ENCODE results near the gene CEBPE.

CEBPE gene

DNA sequence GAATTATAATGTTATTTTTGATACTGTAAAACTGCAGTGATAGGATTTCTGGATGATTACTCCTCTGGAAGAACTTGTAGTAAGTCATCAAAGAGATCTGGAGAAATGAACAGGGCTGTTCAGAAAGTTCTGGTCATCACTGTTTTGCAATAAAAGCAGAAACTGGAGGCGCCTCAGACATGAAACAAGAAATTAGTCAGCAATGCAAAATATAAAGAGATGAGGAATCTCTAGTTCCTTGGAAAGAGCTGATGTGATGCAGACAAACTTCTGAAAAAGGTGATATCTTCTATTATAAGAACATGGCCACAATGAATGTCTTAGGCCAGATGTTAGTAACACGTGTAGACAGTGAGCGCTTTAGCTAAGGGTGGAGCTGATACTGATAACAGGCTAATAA lies 33.6 kb downstream of the CEBPE start:
- no peak overlapping the region for H3K56ac ChIP-seq (ENCODE audit: low read length)
- DNase-seq, result no peak
- H4K8ac ChIP-seq (ENCODE audit: low read depth, low read length), result no peak overlapping the region
- H3K23ac ChIP-seq (ENCODE audit: low read length), result no peak overlapping the region
- no peak overlapping the region for H2AK5ac ChIP-seq (ENCODE audit: low read length)
- no peak overlapping the region for H4K5ac ChIP-seq (ENCODE audit: low read length)
- H2BK5ac ChIP-seq (ENCODE audit: low read length), result no peak overlapping the region
- H3K4me3 ChIP-seq (ENCODE audit: low read length), result no peak overlapping the region
- no peak overlapping the region for H2BK15ac ChIP-seq (replicated peaks; ENCODE audit: low read depth)
- H3K27me3 ChIP-seq (ENCODE audit: insufficient read depth, low read length, poor library complexity), result no peaks in the 10 kb centered on the region
- no peak overlapping the region for H3K9ac ChIP-seq (ENCODE audit: low read length)
- H3K27ac ChIP-seq (ENCODE audit: low read depth, low read length), result no peak overlapping the region
- peaks cover 3% of the 10 kb centered on the region for H3K79me1 ChIP-seq (ENCODE audit: low read length)
- no peak overlapping the region for H3K4ac ChIP-seq (ENCODE audit: low read depth, low read length)
- H3K4me2 ChIP-seq (ENCODE audit: low read length), result no peak overlapping the region
- no peaks in the 10 kb centered on the region for H3K4me1 ChIP-seq (ENCODE audit: control insufficient read depth, low read depth, low read length)
- H2BK120ac ChIP-seq (ENCODE audit: low read depth, low read length), result no peak overlapping the region
- peaks cover 14% of the 10 kb centered on the region for H3K36me3 ChIP-seq (ENCODE audit: control insufficient read depth, insufficient read depth, low read length)
- H3K79me2 ChIP-seq (ENCODE audit: control insufficient read depth, insufficient read depth, low read length), result peaks cover 4% of the 10 kb centered on the region
- WGBS (ENCODE audit: extremely low coverage, insufficient coverage, low lambda C conversion rate), result no CpG with 5 or more reads among the region's 3 CpGs
- no peak overlapping the region for H3K18ac ChIP-seq (ENCODE audit: low read length)

- Histone ChIP-seq H2BK5ac (ENCODE audit: low read length) (no peak overlapping the region), H2BK120ac (ENCODE audit: low read depth, low read length) (no peak overlapping the region), H3K27ac (ENCODE audit: low read depth, low read length) (no peak overlapping the region), H3K36me3 (ENCODE audit: control insufficient read depth, insufficient read depth, low read length) (peaks cover 19% of the 10 kb centered on the region), H4K5ac (ENCODE audit: low read length) (no peak overlapping the region), H3K4me3 (ENCODE audit: low read length) (no peak overlapping the region), H2AK5ac (ENCODE audit: low read length) (no peak overlapping the region), H3K56ac (ENCODE audit: low read length) (no peak overlapping the region), H3K79me2 (ENCODE audit: control insufficient read depth, insufficient read depth, low read length) (no peaks in the 10 kb centered on the region), H3K4ac (ENCODE audit: low read depth, low read length) (no peak overlapping the region), H4K8ac (ENCODE audit: low read depth, low read length) (no peak overlapping the region), H2BK15ac (replicated peaks; ENCODE audit: low read depth) (no peak overlapping the region), H3K18ac (ENCODE audit: low read length) (no peak overlapping the region), H3K4me2 (ENCODE audit: low read length) (no peak overlapping the region), H3K4me1 (ENCODE audit: control insufficient read depth, low read depth, low read length) (peaks cover 7% of the 10 kb centered on the region), H3K9ac (ENCODE audit: low read length) (no peak overlapping the region), H3K23ac (ENCODE audit: low read length) (no peak overlapping the region), H3K79me1 (ENCODE audit: low read length) (no peaks in the 10 kb centered on the region), H3K27me3 (ENCODE audit: insufficient read depth, low read length, poor library complexity) (no peaks in the 10 kb centered on the region)
- no peak for DNase-seq
- no CpG with 5 or more reads among the region's 1 CpG for WGBS (ENCODE audit: extremely low coverage, insufficient coverage, low lambda C conversion rate)
These were observed 38.6 kb downstream of the CEBPE start for GRCh38 chr14:23080474-23080873.

DNA sequence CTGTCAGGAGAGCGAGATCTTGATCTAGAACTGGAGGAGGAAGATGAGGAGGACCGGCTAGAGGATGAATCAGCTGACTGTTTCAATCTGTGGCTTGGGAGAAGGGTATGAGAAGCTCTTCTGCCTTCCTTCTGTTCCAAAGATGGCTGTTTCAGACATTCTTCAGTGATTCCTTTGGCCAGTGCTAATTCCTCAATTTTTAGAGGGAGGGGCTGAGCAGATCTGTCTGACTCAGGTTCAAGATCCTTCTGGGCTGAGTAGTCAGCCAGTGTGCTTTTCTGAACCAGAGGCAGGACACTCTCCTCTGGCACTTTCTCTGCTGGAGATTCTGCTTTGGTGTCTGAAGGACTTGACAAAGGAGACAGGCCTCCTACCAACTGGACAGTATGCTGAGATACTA lies 39.3 kb downstream of the CEBPE start:
- Histone ChIP-seq H2BK5ac (ENCODE audit: low read length) (no peak overlapping the region), H3K27ac (ENCODE audit: low read depth, low read length) (no peak overlapping the region), H3K27me3 (ENCODE audit: insufficient read depth, low read length, poor library complexity) (no peaks in the 10 kb centered on the region), H3K4me1 (ENCODE audit: control insufficient read depth, low read depth, low read length) (peaks cover 7% of the 10 kb centered on the region), H2BK15ac (replicated peaks; ENCODE audit: low read depth) (no peak overlapping the region), H3K9ac (ENCODE audit: low read length) (no peak overlapping the region), H2BK120ac (ENCODE audit: low read depth, low read length) (no peak overlapping the region), H4K5ac (ENCODE audit: low read length) (no peak overlapping the region), H3K36me3 (ENCODE audit: control insufficient read depth, insufficient read depth, low read length) (peaks cover 21% of the 10 kb centered on the region), H3K79me2 (ENCODE audit: control insufficient read depth, insufficient read depth, low read length) (peaks cover 3% of the 10 kb centered on the region), H3K4me2 (ENCODE audit: low read length) (no peak overlapping the region), H3K18ac (ENCODE audit: low read length) (no peak overlapping the region), H3K4ac (ENCODE audit: low read depth, low read length) (no peak overlapping the region), H3K4me3 (ENCODE audit: low read length) (no peak overlapping the region), H3K56ac (ENCODE audit: low read length) (no peak overlapping the region), H2AK5ac (ENCODE audit: low read length) (no peak overlapping the region), H3K79me1 (ENCODE audit: low read length) (peaks cover 2% of the 10 kb centered on the region), H4K8ac (ENCODE audit: low read depth, low read length) (no peak overlapping the region), H3K23ac (ENCODE audit: low read length) (no peak overlapping the region)
- WGBS (ENCODE audit: extremely low coverage, insufficient coverage, low lambda C conversion rate), result no CpG with 5 or more reads among the region's 2 CpGs
- DNase-seq, result no peak

DNA sequence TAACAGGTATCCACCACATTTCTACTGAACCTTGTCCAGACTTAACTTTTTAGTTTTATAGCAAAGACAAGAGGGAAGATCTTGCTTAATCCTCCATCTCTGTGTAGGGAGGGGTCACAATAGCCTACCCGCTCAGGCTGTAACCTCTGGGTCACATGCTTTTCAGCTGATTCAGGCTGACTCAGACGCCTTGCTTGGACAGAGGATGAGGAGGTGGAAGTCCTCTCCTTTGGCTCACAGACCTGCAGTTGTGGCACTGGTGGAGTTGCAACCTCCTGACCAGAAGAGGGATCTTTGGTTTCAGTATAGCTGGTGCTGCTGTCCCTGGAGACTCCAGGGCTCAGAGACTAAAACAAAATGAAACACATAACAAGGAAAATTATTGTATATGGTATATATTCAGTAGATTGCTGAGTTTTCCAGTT lies 40.4 kb downstream of the CEBPE start:
- no peak overlapping the region for H3K4ac ChIP-seq (ENCODE audit: low read depth, low read length)
- no peak overlapping the region for H2BK120ac ChIP-seq (ENCODE audit: low read depth, low read length)
- no peak overlapping the region for H3K4me3 ChIP-seq (ENCODE audit: low read length)
- WGBS (ENCODE audit: extremely low coverage, insufficient coverage, low lambda C conversion rate), result no CpG with 5 or more reads among the region's 2 CpGs
- no peak overlapping the region for H3K4me2 ChIP-seq (ENCODE audit: low read length)
- H3K79me2 ChIP-seq (ENCODE audit: control insufficient read depth, insufficient read depth, low read length), result peaks cover 3% of the 10 kb centered on the region
- H3K27ac ChIP-seq (ENCODE audit: low read depth, low read length), result no peak overlapping the region
- H3K9ac ChIP-seq (ENCODE audit: low read length), result peak overlapping the region; percentile 28
- H4K5ac ChIP-seq (ENCODE audit: low read length), result no peak overlapping the region
- peaks cover 7% of the 10 kb centered on the region for H3K4me1 ChIP-seq (ENCODE audit: control insufficient read depth, low read depth, low read length)
- DNase-seq, result peak; percentile 68
- no peak overlapping the region for H2BK15ac ChIP-seq (replicated peaks; ENCODE audit: low read depth)
- no peak overlapping the region for H4K8ac ChIP-seq (ENCODE audit: low read depth, low read length)
- no peaks in the 10 kb centered on the region for H3K27me3 ChIP-seq (ENCODE audit: insufficient read depth, low read length, poor library complexity)
- peaks cover 2% of the 10 kb centered on the region for H3K79me1 ChIP-seq (ENCODE audit: low read length)
- no peak overlapping the region for H2BK5ac ChIP-seq (ENCODE audit: low read length)
- no peak overlapping the region for H3K56ac ChIP-seq (ENCODE audit: low read length)
- no peak overlapping the region for H2AK5ac ChIP-seq (ENCODE audit: low read length)
- no peak overlapping the region for H3K18ac ChIP-seq (ENCODE audit: low read length)
- H3K36me3 ChIP-seq (ENCODE audit: control insufficient read depth, insufficient read depth, low read length), result peaks cover 21% of the 10 kb centered on the region
- H3K23ac ChIP-seq (ENCODE audit: low read length), result no peak overlapping the region

GRCh38 chr14:23077962-23078361 lies 41.1 kb downstream of the CEBPE start:
- Histone ChIP-seq H2BK15ac (replicated peaks; ENCODE audit: low read depth) (no peak overlapping the region), H3K79me2 (ENCODE audit: control insufficient read depth, insufficient read depth, low read length) (peaks cover 3% of the 10 kb centered on the region), H3K56ac (ENCODE audit: low read length) (no peak overlapping the region), H2AK5ac (ENCODE audit: low read length) (no peak overlapping the region), H2BK120ac (ENCODE audit: low read depth, low read length) (peak overlapping the region; percentile 8), H4K5ac (ENCODE audit: low read length) (no peak overlapping the region), H3K79me1 (ENCODE audit: low read length) (peaks cover 3% of the 10 kb centered on the region), H2BK5ac (ENCODE audit: low read length) (no peak overlapping the region), H3K23ac (ENCODE audit: low read length) (no peak overlapping the region), H3K4ac (ENCODE audit: low read depth, low read length) (no peak overlapping the region), H4K8ac (ENCODE audit: low read depth, low read length) (no peak overlapping the region), H3K9ac (ENCODE audit: low read length) (no peak overlapping the region), H3K36me3 (ENCODE audit: control insufficient read depth, insufficient read depth, low read length) (peaks cover 21% of the 10 kb centered on the region), H3K4me2 (ENCODE audit: low read length) (no peak overlapping the region), H3K18ac (ENCODE audit: low read length) (peak overlapping the region; percentile 60), H3K27ac (ENCODE audit: low read depth, low read length) (peak overlapping the region; percentile 10), H3K27me3 (ENCODE audit: insufficient read depth, low read length, poor library complexity) (no peaks in the 10 kb centered on the region), H3K4me3 (ENCODE audit: low read length) (no peak overlapping the region), H3K4me1 (ENCODE audit: control insufficient read depth, low read depth, low read length) (peaks cover 8% of the 10 kb centered on the region)
- no peak for DNase-seq
- no CpG with 5 or more reads among the region's 5 CpGs for WGBS (ENCODE audit: extremely low coverage, insufficient coverage, low lambda C conversion rate)

DNA sequence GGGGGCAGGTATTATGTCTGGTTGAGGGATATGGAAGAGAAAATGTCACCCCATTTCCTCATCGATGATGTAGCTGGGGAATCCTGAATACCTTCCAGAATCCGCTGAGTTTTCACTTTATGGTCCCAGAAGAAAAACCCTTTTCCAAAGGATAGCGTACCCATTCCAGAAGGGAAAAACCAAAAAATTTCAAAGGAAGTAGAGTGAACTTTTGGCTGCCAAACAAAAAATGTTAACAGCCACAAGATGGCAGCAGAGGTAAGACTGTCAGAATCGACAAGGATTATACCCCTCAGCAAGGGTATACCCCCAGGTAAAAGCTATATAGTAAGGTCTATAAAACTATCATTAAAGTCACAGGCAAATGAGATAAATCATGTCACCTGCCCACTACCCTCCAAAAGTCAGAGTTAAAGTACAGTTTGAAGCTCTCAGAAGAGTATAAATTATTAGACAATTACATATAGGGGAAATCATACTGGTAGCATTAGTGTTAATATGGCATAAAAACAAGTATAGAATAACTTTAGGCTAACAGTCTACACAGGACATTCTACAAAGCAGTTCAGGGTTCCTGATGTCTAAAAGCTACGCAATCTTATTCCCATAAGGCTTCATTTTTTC lies 42.2 kb downstream of the CEBPE start:
- Histone ChIP-seq H3K9ac (ENCODE audit: low read length) (peak overlapping the region; percentile 26), H2AK5ac (ENCODE audit: low read length) (no peak overlapping the region), H3K56ac (ENCODE audit: low read length) (no peak overlapping the region), H3K4me2 (ENCODE audit: low read length) (no peak overlapping the region), H2BK120ac (ENCODE audit: low read depth, low read length) (no peak overlapping the region), H3K79me2 (ENCODE audit: control insufficient read depth, insufficient read depth, low read length) (peaks cover 3% of the 10 kb centered on the region), H4K8ac (ENCODE audit: low read depth, low read length) (no peak overlapping the region), H3K4me3 (ENCODE audit: low read length) (no peak overlapping the region), H3K27me3 (ENCODE audit: insufficient read depth, low read length, poor library complexity) (no peaks in the 10 kb centered on the region), H3K18ac (ENCODE audit: low read length) (peak overlapping the region; percentile 76), H3K79me1 (ENCODE audit: low read length) (peaks cover 6% of the 10 kb centered on the region), H3K27ac (ENCODE audit: low read depth, low read length) (peak overlapping the region; percentile 77), H4K5ac (ENCODE audit: low read length) (no peak overlapping the region), H2BK5ac (ENCODE audit: low read length) (no peak overlapping the region), H3K4me1 (ENCODE audit: control insufficient read depth, low read depth, low read length) (peaks cover 17% of the 10 kb centered on the region), H2BK15ac (replicated peaks; ENCODE audit: low read depth) (no peak overlapping the region), H3K4ac (ENCODE audit: low read depth, low read length) (no peak overlapping the region), H3K36me3 (ENCODE audit: control insufficient read depth, insufficient read depth, low read length) (peaks cover 26% of the 10 kb centered on the region), H3K23ac (ENCODE audit: low read length) (no peak overlapping the region)
- WGBS (ENCODE audit: extremely low coverage, insufficient coverage, low lambda C conversion rate), result no CpG with 5 or more reads among the region's 5 CpGs
- DNase-seq, result peak; percentile 53

All from mesendoderm (in vitro differentiated cells).